Fibroblast of upper back skin (primary cell): ENCODE data around the gene KRT5.

Experiments used
- DNase-seq: peaks from one replicate; pipeline ENCODE4 v3.0.0-alpha.2; 2013

KRT5 gene

GRCh38 chr12:52535574-52535973, 15.4 kb upstream of the KRT5 start:
- DNase-seq, result no peak

GRCh38 chr12:52534482-52534881, 14.3 kb upstream of the KRT5 start:
- DNase-seq, result no peak

GRCh38 chr12:52533686-52534470, 13.7 kb upstream of the KRT5 start:
- no peak for DNase-seq

- DNase-seq, result no peak
Observed at GRCh38 chr12:52532636-52533035, 12.4 kb upstream of the KRT5 start.

DNA sequence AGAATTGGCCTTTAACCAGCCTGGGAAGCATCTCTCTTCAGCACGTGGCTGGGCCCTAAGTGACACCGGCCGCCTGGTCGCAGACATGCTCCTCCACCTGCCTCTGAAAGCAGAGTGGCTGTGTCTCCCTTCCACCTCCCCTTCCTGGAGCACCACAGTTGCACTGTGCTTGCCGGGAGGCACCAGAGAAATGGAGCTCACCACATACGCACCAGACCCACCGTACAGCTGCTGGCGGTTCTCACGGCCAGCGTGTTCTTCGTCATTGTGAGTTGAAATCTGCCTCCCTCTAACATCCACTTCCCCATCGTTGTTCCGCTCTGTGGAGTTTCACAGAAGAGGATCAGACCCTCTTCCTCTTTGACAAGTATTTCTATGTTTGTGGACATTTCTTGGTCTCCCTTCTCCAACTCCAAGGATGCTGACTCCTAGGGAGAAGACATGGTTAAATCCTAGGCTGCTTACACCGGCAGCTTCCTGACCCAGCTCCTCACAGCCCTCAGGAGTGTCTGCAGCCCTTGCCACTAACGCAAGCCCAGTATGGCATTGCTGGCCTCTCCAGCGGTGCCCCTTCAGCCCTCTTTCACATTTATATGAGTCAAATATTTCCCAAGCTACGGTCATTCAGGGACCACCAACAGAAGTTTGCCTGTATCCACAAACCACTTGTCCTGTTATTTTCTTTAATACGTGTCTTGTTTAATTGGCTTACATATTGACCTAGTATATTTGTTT, 11.5 kb upstream of the KRT5 start:
- DNase-seq, result no peak

DNA sequence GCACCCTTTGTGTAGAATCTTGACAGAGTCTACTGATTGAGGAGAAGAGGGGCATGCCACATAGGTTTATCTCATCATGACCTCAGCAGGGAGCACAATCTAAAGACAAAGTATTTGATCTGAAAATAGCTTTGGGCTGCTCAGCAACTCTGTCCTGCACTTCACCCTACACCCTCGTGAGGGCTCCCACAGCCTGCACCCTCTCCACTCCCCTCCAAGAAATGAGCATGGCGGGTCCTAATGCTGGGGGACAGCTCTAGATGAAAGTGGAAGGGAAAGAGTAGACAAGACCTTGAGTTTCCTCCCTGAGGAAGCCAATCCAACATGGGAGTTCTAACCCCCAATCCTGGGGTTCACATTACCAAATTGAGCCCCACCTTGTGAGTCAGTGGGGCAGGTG, 10.7 kb upstream of the KRT5 start:
- DNase-seq, result no peak

DNA sequence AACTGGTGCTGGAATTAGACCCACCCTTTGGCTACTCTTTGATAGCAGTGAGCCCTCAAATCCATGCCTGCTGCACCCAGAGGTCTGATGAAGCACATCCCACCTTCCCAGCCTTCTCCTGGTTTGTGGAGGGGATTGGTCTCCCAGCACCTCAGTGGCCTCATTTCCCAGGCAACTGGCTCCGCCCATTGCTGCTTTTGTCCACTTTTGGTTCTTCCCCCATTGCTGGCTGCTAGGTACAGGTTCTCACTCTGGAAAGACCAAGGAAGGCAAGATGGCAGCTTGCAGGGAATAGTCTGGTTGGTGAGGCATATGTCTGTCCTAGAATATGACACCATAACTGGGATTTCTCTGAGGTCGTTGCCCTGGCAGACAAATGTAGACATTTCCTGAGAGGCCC, 10.2 kb upstream of the KRT5 start:
- no peak for DNase-seq

DNA sequence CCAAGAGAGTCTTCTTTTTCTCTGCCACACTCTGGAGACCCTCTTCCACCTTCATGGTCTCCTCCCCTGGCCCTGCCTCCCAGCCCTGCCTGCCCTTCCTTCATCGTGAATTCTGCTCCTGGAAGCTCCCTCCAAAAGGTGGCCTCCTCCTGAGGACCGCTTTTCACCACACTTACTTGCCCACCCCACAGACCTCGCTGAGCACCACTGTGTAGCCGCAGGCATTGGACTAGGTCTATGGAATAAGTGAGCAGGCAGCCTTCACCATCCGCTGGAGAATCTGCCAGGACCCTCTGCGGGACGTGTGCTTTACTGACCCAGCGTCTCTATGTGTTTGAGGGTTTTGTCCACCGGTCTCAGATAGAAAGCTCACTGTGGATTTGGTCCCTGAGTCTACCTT, 9.7 kb upstream of the KRT5 start:
- DNase-seq, result no peak

DNA sequence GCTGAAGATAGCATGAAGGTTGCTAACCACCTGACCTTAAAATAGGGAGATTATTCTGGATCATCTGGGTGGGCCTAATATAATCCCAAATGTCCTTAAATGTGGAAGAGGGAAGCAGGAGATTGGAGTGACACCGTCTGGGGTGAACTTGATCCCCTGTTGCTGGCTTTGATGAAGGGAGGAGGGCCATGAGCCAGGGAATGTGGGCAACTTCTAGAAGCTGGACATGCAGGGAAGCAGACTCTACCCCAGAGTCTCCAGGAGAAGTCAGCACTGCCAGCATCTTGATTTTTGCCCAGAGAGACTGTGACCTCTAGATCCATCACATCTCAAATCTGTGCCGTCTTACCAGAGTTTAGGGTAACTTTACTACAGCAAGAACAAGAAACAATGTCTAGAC, 9.2 kb upstream of the KRT5 start:
- no peak for DNase-seq

- DNase-seq, result no peak
Observed at GRCh38 chr12:52528641-52529143, 8.5 kb upstream of the KRT5 start.

GRCh38 chr12:52527121-52527800, 7.1 kb upstream of the KRT5 start:
- DNase-seq, result no peak

DNA sequence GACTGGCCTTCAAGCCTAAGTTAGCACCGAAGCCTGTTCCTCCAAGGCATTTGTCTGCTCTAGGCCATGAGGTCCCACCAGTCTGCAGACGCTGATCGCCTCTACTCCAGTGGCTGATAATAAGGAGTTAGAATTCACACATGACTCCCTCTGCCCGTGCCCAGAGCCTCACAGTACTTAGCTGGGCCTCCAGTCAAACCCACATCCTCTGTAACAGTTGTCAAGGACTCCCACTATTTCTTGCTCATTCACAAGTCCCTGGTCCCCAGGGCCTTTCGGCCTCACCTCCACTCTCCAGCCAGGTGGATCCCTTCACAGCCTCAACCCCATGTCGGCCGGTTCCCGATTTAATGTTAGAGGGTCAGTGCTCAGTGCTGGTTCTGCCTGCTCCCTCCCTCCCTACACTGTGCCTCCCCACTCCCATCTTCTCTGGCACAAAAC, 6.3 kb upstream of the KRT5 start:
- DNase-seq, result no peak

- no peak for DNase-seq
Observed at GRCh38 chr12:52525661-52526499, 5.7 kb upstream of the KRT5 start.

DNA sequence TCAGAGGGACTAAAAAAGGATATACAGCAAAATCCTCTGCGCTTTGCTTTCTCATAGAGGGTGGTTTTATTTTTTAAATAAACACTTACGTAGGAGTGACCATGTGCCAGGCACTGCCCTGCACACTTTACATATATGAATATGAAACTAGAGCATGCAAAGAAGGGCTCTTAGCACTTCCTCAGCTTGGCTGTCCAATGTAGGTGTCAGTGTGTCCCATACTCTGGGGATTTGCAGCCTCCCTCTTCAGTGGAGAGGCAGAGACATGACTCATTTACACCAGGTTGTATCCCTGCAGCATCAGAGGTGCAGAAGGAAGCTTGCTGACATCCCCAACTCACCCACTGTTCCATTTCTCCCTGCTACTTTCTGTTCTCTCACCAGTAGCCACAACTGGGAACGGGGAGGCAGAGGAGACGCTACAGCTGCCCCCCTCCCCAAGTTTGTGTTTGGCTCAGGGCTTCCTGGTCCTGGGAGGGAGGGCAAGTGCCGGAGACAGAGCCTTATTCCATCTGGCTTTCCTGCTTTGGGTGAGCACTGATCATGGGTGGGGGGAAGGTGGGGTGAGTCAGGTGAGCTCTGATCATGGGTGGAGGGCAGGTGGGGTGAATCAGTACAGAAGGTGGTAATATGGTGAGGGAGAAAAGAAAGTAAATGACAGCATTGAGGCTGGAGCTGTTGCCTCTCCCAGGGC, 4.9 kb upstream of the KRT5 start:
- DNase-seq, result no peak

DNA sequence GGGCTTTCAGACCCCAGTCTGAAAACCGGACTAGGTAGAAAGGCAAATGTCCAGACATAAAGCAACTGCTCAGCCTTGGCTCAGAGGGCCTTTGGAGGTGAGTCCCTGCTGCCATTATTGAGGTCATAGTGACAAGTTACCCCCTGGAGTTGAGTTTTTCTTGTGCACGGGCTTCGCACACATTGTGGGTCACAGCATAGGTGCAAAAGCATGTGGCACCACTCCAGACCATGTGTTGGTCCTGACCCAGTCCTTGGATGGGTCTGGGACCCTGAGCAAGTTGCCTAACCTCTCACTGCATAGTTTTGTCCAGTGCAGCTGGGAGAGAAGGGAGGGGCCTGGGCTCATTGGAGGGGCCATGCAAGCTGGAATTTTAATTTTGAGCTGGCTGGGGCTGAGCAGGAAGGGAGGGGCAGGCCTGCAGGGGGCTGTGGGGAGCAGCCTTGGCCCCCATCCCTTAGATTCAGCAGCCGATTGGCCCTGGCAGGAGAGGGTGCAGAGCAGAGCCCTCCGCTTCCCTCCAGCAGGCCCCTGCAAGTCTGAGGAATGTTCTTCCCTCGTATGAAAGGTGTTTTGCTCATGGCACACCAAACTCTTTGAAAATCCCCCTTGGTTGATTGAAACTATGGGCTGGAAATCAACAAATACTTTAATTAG, 4.2 kb upstream of the KRT5 start:
- no peak for DNase-seq

GRCh38 chr12:52523824-52524223, 3.6 kb upstream of the KRT5 start:
- DNase-seq, result no peak

DNA sequence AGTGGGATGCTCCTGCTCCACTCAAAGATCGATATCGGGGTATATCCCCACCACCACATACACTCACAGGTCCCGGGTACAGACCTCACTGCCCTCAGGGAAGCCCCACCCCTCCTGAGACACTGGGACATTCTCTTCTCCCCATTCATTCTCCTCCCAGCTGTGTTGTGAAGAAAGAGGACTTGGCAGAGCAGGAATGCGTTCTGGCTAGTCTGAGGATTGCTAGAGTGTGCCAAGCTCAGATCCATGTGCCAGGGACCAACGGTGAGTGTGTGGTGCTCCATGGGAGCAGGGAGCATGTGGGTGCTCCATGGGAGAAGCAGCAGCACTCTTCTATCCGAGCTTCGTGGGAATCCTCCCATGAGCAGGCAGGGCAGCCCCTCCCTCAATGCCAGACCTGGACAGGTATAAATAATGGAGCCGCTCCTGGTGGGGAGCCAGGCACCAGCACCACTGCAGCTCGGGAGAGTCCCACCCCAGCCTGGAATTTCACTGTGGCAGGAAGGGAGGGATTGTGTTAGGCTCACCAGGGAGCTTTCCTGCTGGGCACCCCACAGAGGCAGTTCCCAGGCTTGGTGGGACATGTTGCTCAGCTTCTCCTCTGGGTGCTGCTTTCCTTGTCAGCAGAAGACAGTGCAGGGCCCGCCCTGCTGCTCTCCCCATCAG, 2.3 kb upstream of the KRT5 start:
- peak; percentile 29 for DNase-seq

DNA sequence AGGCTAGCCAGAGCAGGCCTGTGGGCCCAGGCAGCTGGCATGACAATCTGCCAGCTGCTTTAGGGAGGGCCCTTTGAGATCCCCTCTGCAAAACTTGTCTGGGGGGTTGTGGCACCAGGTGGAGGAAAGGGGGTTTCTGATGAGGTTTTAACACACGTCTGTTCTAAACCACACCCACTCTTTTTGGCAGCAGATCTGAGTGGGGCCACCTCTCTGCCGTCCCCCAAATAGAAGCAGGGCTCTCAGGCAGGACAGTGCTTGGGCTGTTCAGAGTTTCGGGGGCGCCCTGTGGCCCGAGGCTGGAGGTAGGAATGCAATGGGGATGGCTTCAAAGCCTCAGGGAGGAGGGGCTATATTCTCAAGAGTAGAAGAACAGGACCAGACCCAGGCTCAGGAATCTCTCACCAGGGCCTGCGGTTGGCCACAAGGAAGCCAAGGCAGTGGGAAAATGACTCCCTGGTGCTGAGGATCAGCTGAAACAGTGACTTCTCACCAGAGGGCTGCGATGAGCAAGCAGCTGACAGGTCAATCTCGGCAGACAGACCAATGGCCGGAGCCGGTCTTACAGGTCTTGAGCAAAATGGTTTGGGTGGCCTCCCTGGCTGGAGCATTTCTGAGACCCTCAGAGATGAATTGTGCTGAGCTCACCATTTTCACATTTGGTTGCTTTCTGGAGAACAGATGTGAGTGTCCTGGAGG, 1.5 kb upstream of the KRT5 start:
- DNase-seq, result peak; percentile 78

- peak; percentile 46 for DNase-seq
Observed at GRCh38 chr12:52521175-52521567, 977 bp upstream of the KRT5 start.

DNA sequence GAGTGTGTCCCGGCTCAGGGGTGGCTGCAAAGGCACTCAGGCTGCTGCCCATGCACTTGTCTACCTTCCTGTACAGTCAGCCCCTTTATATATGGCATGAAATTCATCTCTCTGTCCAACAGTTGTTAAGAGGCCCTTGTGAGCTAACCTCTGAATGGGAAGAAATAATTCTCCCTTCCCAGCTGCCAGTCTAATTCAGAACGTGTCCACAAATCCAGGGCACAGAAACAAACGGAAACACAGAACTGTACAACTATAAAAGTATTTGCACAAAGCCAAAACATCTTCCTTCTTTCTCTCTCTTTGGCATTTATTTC, 849 bp downstream of the KRT5 start:
- no peak for DNase-seq
